ENCODE measurements around the gene AFAP1.

AFAP1 gene

DNA sequence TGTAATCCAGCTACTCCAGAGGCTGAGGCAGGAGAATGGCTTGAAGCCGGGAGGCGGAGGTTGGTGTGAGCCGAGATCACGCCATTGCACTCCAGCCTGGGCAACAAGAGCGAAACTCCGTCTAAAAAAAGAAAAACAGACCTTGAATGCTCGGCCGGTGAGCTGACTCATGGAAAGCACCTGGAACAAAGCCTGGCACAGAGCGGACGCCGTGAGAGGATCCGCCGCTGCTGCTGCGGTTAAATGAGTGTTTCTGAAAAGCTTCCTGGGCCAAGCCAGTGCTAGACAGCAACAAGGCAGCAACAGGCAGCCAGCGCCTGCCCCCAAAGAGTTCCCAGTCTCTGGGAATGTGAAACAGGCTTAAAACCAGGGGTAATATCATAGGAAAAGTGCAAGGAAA lies 186.4 kb downstream of the AFAP1 start:
- DNase-seq, result no peak

DNA sequence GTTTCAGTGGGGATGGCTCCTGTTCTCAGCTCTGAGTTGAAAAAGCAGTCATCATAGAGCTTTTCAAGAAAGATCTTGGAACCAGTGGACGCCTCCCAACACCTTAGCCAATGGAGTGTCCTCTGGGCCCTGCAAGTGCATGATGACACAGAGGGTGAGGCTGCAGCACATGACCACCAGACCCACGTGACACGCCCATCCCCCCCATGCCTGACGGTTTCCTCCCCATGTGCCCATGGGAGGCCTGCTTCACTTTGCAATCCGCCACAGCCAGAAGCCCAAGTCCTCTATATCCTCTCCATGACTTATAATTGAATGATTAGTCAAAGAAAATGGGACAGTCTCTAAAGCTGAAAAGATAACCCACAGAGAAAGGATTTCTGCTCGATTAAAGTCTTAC lies 187.0 kb downstream of the AFAP1 start:
- DNase-seq, result no peak

DNA sequence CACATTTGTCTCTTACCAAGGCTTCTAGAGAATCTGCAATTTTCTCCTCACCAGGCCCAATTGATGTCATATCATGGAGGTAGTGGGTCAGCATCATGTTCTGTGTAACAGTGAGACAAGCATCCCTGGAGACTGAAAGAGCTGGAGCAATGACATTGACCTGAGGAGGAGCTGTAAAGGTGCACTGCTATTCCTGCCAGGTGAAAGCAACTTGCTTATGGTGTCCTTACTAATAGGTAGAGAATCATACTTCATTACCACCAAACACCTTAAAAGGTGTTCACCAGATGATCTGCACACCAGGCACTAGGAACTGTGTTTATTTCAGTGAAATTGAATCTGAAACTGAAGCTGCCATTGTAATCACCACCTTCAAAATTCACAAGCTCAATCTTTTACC lies 188.7 kb downstream of the AFAP1 start:
- no peak for DNase-seq

DNA sequence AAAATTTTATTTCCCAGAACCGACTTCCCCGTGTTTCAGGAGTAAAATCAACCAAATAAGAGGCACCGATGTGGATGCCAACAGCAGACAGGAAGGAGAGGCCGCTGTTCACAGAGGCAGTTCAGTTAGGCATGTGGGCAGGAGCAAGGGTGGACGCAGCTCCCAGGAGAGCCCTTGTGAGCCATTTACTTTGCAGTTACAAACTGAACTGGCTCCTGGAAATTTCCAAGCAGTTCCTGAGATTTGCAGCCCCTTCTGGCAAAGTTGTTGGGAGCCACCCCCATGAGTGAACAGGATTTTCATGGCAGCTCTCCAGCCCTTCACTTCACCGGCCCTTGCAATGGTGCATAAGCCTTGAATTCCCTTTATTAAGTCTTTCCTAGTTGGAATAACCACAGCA lies 189.1 kb downstream of the AFAP1 start:
- no peak for DNase-seq

DNA sequence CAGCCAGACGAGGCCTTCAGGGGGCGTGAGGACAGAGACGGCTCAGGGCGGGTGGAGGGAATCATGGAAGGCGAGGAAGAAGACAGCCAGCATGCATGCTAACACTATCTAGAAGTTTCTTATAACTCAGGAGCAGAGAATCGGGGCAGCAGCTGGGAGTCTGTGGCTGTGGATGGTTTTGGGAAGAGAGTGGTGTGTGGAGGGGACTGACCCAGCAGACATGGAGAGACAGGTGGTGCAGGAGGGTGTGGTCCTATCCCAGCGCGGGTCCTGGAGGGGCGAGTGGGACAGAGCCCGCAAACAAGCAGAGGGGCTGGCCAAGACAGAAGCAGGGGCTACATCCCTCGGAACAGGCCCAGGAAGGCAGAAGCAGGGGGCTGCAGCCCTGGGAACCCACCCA lies 192.1 kb downstream of the AFAP1 start:
- no peak for DNase-seq

DNA sequence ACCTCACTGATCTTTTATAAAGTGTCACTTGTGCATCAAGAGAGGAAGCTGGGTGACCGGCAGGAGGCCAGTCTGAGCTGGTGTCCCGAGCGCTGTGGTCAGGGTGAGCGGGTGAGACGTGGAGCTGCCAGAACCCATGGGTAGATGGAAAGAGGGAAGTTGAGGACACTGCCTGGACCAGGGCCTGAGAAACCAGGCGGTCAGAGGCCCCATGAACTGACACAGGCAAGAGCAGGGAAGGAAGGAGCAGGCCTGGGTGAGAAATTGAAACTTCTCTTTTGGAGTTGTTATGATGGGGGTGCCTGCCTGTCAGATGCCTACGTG lies 192.6 kb downstream of the AFAP1 start:
- no peak for DNase-seq

DNA sequence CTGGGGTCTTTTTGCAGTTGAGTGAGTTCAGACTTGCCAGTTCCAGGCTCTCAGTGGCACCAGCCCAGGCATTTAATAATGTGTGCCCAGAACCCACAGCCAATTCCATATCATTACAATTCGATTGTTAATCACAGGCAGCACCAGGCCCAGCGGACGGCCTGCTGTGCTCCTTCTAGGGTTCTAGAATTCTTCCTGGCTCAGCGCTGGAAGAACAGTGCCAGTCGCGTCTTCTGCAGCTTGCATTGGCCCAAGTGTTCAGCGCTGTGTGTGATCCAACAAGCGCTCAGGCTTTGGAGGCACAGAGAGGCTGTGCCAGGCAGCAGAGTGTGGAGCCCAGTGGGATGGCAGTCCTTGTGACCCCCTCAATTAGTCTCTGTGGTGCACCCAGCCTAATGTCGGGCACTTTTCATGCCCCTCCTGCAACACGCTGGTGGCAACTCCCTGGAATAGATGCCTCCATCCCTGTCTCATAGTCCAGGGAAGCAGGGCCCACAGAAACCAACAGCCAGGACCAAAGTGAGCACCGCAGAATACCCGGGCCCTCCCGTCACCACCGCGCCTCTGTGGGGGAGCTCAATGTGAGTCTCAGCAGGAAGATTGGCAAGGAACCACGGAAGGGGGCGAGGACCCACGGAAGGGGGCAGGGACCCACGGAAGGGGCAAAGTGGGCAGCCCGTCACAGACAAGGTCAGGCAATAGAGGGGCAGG lies 193.2 kb downstream of the AFAP1 start:
- no peak for DNase-seq

DNA sequence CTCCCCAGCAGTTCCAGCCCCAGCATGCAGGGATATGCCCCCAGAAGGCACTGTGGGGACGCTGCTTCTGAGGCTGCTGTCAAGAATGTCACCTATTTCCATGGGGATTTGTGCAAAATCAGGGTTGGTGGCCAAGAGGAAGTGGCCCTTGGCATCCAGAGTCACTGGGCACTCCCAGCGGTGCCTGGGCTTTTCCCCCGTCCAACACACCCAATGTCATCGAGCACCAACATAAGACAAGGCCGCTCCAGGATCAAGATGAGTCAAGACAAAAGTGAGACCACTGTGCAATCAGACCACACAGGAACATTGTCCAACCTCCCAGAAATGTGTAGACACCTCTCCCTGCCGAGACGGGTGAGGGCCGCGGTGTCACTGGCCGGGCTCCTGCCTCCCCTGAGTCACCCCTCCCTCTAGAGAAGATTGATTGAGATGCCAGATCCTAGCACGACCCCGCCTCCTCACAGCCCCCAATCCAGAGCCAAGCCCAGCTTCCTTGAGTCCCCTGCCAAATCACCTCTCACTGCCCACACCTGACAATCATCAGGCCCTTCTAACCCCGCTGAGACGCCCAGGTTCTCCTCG lies 194.3 kb downstream of the AFAP1 start:
- no peak for DNase-seq

DNA sequence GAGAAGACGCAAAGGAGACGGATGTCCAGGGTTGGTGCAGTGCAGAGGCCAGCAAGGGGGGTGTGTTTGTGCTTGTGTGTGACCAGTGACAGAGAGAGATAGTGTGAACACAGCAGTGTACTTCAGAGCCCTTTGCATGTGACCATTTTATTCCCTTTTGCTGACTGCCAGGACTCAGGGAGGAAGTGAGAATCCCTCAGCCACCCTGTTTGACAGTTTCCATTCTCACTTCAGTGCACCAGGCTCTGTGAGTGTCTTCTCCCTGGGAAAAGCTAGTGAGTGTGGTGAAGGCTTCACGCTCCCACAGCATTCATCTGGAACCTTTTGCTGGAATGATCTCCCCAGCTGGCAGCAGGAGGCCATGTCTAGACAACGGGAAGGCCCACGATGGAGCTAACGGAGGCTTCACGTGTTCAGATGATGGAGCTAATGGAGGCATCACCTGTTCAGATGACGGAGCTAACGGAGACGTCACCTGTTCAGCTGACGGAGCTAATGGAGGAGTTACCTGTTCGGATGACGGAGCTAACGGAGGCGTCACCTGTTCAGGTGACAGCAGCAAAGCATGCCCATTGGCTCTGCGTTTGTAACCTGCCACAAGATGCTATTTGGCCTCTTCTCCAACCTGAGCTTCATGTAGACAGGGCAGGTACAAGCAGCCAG lies 195.4 kb downstream of the AFAP1 start:
- DNase-seq, result no peak

DNA sequence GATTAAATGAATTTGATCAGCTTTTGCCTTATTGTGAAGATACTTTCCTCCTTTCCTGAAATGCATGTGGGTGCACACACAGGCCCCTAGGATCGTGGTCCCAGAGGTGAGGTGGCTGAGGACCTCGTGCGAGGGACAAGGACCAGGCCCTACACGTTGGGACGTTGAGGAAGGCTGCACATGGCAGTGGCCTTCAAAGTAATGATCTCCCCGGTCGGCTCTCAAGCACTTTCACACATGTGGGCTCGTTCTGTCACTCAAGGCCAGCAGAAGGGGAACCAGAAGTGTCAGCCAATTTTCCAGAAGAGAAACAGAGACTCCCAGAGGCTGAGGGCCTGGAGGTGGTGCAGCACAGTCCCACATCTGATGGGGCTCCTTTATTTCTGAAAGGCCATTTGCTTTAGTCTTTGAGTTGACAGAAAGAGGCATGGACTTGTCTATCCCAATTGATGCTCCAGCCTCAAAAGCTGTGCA lies 196.8 kb downstream of the AFAP1 start:
- no peak for DNase-seq

DNA sequence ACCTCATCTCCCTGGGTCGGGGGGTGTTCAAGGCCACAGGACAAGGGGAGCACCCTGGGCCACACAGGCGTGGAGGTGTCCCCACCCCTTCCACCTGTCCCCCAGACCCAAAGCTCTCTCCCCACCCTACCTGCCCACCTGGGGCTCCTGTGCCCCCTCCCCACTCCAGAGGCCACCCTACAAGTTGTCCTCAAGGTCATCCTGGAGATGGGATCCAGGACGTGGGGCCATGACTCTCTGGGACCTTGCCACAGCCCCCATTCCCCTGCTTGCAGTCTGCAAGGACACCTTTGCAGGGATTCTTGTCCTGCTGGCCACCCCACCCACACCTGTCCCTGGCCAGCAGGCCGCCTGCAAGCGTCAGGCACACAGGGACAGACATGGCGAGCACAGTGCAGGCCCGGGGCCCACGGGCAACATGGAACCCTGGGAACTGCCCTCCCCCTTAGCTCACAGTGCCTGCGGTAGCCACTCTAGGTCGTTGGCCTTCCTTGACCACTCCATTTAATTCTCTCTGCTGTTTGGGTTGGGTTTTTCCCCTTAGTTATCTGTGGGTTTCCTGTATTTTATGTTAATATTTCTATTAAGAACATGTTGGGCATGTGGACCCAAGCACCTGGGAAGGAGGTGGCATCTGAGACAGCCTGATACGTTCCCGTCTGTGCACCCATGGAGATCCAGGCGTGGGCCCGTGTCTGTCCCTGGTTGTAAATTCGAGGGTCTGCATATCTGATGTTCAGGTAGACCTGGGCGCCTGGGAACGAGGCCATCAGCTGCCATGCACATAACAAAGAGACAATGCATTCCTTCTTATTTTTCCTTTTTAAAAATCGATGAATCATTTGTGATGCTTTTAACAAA lies 197.5 kb downstream of the AFAP1 start:
- DNase-seq, result no peak

DNA sequence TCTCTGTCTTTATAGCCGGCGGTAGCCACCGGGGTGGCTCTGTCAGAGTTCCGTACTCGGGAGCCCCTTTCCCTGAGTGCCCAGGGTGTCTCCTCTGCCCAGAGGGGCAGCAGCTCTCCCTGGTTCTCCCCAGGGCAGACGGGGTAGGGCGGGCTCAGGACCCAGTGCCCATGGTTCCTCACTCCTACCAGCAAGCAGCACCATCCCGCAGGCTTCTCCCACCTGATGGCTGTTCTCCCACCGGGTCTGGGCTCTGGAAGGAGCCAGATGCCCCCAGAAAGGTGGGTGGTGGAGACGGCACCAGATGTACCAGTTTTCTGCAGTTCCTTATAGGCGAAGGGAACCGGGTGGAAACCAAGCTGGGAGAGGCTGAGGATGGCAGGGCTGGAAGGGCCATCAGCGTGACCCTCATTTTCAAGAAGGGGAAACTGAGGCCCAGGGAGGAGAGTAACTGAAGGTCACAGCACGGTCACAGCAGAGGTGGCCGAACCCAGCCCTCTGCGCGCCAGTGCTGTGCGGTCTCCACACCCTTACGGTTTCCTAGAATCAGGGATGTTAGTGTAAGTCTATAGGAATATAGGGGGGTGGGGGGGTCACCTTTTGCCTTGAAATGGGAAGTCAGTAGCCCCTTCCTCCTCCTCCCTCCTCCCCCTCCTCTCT lies 198.7 kb downstream of the AFAP1 start:
- DNase-seq, result no peak

DNA sequence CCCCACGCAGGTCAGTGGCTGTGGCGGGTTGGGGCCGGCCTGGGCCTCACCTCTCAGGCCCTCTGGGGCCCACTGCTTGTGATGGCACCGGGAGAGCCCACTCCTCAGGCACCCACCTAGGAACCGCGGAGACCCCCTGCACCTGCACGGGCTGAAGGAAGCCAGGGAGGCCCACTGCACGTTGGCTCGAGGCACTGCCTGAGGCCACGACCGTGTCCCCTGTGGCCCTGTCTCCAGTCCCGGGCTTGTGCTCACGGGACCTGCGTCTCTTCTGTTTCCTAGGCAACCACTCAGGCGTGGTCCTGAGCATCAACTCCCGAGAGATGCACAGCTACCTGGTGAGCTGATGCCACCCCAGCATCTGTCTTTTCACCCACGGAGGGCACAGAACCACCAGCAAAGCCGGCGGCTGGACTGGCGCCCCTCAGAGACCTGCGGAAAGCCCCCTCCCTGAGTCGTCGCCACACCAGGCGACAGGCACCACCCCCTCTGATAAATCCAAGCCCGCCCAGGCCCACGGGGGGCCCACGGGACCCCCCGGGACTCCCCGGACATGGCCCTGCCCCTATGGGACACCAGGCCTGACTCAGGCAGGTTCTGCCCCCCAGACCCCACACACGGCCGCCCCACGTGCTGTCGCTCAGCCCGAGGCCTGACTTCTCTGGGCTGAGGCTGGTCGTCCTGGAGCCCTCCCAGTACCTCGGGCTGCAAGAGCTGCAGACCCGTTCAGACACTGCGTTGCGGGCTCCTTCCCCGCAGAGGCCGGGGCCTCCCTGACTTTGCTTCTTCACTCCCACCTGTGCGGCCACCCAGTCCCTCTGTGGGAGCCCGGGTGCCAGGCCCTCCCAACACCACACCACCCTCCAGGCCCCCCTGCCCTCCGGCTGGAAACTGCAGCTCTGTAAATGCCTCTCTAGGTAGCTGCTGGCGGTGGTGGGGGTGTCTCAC lies 199.5 kb downstream of the AFAP1 start:
- DNase-seq, result no peak

DNA sequence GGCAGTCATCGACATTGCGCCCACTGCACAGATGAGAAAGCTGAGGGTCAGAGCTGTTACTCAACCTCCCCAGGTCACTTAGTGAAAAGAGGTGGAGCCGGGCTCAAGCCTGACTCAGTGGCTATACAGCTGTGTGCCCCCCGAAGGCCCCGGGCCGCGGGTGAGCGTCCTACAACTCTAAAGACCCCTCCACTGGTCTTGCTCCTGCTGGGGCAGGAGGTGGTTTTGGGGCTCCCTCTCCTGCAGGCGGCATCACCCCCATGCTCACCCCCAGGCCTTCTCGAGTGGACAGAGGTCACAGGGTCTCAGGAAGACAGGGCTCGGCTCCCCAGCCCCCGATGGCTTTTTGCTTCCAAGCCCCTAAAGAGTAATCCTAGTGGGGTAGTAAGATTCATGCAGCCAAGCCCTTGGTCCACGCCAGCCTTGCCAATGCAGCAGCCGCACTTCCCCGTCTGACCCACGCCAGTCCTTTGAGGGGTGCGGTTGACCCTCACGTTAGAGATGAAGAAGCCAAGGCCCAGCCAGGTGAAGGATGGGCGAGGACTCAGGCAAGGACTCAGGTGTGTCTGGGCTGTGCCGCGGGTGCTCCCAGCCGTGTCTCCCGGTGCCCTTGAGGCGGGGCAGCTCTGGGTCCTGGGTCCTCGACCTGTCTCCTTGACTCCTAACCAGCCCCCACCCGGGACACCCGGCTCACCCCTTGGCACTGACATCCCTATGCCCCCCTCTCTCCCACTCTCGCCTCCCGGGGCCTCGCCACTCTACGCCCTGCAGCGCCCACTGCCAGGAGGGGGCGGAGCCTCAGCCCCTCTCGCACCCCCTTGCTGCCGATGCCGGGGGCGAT lies 200.4 kb downstream of the AFAP1 start:
- no peak for DNase-seq

DNA sequence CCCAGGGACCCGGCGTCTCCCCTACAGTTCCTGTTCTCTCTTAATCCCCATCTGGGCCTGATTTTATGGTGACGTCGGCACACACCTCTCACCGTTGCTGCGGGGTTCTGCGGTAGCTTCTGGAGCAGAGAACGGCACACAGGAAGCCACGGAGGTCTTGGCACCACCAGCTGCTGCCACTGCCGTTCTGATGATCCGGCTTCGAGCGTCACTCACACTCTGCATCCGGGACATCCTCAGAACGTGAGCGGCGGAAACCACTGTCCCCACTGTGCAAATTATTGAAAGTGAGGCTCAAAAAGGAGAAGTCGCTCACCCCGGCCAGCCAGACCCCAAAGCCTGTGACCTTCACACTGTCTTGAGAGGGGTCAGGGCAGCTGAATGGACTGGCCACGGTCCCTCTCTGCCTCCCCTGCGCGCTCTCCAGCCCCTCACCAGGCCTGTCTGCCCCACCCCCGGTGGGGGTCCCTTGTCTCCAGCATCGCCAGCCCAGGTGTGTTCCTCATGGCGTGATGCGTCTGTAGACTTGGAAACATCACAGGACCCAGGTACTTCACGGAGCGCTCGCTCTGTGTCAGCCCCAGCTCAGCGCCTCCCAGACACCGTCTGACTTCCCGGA lies 201.1 kb downstream of the AFAP1 start:
- no peak for DNase-seq

DNA sequence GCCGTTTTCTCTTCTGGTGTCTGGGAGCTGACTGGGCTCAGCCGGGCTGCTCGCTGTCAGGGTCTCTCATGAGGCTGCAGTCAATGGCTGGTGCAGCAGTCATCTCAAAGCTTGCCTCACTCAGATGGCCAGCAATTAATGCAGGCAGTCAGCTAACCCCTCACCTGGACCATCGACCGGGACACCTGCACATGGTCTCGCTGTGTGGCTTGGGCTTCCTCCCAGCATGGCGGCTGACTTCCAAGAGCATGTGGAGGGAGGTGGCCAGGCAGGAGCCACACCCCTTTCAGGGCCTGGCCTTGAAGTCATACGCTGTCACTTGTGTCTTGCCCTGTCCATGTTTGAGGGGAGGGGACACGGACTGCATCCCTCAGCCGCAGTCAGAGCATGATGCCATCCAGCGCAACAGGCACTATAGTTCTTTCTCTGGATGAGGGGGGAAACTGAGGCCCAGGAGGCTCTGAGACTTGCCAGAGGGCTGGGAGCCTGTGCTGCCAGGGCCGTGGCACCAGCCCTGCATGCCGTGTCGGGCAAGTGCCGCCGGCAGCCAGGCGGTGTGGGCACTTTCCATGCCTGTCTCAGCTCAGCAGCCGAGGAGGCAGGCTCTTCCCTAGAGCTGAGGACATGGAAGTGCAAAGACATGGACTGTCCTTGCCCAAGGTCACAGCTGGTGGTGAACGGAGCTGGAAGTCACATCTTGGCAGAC lies 201.8 kb downstream of the AFAP1 start:
- DNase-seq, result no peak

DNA sequence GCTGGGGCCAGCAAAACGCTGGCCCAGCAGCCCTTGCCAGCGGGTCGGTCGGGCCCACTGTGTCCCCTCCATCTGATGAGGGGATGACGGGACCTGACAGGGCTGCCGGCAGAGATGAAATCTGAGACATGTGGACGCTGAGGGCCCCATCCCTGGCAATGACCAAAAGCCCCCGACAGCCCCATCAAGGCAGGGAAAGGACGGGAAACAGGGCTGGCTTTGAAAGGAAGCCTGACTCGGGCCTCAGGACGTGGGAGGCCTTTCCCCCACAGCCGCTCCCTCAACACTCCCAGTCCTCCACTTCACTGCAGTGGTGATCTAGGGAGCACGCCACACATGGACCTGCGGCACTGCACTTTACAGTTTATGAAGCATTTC lies 202.4 kb downstream of the AFAP1 start:
- no peak for DNase-seq

DNA sequence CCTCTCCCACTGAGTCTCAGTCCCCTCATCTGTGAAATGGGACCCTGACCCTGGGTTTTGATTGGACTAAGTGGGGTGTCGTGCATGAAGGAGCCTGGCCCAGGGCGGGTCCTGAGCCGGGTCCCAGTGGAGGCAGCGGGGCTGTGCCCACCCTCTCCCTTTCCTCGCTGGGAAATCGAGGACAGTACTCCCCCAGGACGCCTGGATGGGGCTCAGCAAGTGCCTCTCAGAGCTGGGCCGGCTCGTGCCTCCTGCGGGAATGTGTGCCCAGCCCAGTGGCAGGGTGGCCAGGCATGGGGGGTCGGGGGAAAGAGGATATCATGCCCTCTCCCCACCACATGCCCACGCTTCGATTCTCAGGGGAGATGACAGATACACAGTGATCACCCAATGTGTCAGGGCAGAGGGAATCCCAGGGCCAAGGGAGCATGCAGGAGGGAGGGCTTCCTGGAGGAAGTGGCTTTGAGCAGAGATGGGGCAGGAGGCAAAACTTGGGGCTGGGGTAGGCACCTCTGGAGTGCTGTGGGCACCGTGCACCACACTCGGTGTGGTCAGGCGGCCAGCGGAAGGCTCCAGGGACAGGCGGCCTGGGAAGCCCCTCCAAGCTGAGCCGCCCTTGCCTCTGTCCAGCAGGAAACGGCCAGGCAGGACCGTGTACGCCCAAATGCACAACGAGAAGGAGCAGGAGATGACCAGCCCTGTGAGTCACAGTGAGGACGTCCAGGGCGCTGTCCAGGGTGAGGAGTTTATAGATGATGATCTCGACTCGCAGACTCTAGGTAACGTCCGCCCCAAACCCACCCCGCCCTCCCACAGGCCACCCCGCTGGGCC lies 203.0 kb downstream of the AFAP1 start:
- no peak for DNase-seq

Data from right kidney (tissue), 1 donor.